Coronary artery (tissue), 2 donors: ENCODE data around the gene CACNA1B.
A peak's percentile ranks its signal among the peaks of the same experiment; 100 is the strongest.
"Not testable (repeated sequence)": the region's sequence is repeated elsewhere in the genome, so short reads cannot be mapped to it uniquely, and the experiment has no call there.

Source experiments
- DNase-seq: peaks from one replicate; pipeline ENCODE4 v3.0.0-alpha.2; 2017; ENCODE audit warnings: low spot score
- H3K27ac ChIP-seq, 2 donors: fragments of 200-600 bp; sonication (generic); one replicate each; pipeline ENCODE4 v1.5.1; 2016 to 2019
- H3K4me3 ChIP-seq: fragments of 200-600 bp; sonication (generic); 2 replicates; pipeline ENCODE4 v1.5.1; 2016; ENCODE audit warnings: mild to moderate bottlenecking, moderate library complexity
- CTCF ChIP-seq: fragments of 200-600 bp; sonication (generic); IDR thresholded peaks from one replicate; pipeline ENCODE4 v1.5.1; 2019; ENCODE audit warnings: antibody characterized with exemption

The CACNA1B gene

GRCh38 chr9:138112090-138112748, 234.6 kb downstream of the CACNA1B start:
- TF ChIP-seq CTCF = no peak
- no peak overlapping the region for H3K27ac ChIP-seq
- DNase-seq = no peak
- H3K4me3 ChIP-seq = no peak overlapping the region

GRCh38 chr9:138112791-138113600, 235.4 kb downstream of the CACNA1B start:
- DNase-seq = no peak
- TF ChIP-seq CTCF = no peak
- Histone ChIP-seq H3K4me3 (no peak overlapping the region), H3K27ac (no peak overlapping the region)

GRCh38 chr9:138113701-138114325, 236.2 kb downstream of the CACNA1B start:
- not testable (repeated sequence) for DNase-seq, H3K4me3 ChIP-seq, H3K27ac ChIP-seq

GRCh38 chr9:138114501-138115245, 237.1 kb downstream of the CACNA1B start:
- Histone ChIP-seq H3K27ac (no peak overlapping the region), H3K4me3 (no peak overlapping the region)
- no peak for DNase-seq
- TF ChIP-seq CTCF = no peak

- no peak for TF ChIP-seq CTCF
- Histone ChIP-seq H3K27ac (no peak overlapping the region), H3K4me3 (no peak overlapping the region)
- DNase-seq = peak; percentile 62
These were observed 237.9 kb downstream of the CACNA1B start for GRCh38 chr9:138115506-138115905.

- peak; percentile 58 for DNase-seq
- Histone ChIP-seq H3K27ac (no peak overlapping the region), H3K4me3 (no peak overlapping the region)
- TF ChIP-seq CTCF = no peak
These were observed 238.9 kb downstream of the CACNA1B start for GRCh38 chr9:138116521-138116920.

GRCh38 chr9:138117101-138117750, 239.6 kb downstream of the CACNA1B start:
- no peak for DNase-seq
- Histone ChIP-seq H3K27ac (no peak overlapping the region), H3K4me3 (no peak overlapping the region)
- TF ChIP-seq CTCF = no peak
